HG02840 (cell line): ENCODE results near the gene COX17.
"Not testable (repeated sequence)": the region's sequence is repeated elsewhere in the genome, so short reads cannot be mapped to it uniquely, and the experiment has no call there.

Source experiments
- ATAC-seq: cut with Tn5 transposase; IDR thresholded peaks from one replicate; pipeline ENCODE4 v1.9.1; 2021; ENCODE audit warnings: mild to moderate bottlenecking, moderate library complexity, moderate number of reproducible peaks; ENCODE audit not compliant: unreplicated experiment, low FRiP score

The COX17 gene

DNA sequence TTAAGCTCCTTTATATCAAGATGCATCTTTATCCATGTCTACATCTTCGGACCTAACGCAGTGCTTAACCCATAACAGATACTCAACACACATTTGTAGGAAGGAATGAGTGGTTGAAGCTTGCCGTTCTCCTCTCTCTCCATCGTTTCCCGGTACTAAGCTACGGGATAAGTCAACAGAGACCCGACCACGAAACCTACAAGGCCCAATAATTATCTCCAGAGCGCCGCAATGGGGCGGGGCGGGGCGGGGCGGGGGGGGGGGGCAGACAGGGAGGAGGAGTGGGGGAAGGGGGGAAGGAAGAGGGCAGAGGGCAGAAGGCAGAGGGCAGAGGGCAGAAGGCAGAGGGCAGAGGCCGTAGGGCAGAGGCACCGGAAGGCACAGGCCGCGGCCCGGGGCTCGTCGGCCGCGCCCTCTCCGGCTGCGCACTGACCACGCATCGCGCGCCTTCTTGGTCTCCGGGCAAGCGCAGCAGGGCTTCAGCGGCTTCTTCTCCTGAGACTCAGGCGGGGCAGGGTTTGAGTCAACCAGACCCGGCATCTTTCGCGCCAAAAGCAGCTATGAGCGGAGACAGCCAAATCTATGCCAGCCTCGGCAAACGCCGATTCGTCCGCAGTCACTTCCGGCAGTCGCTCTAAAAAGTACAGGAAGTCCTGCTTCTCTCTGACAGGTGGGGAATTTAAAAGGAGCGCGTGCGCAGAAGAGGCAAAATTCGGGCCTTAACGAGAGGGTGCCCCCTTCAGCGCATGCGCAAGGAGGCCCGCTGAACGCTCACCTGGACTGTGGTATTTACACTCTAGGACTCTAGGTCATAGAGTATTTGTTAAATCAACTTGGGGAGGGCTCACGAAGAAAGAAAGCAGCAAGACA is at the start of gene COX17:
Gene COX17, minus strand, starts transcription at position 636 of the 870 bp plus-strand sequence. Its CDS starts 96 bp downstream, at position 540.
- peak; percentile 91 for ATAC-seq

DNA sequence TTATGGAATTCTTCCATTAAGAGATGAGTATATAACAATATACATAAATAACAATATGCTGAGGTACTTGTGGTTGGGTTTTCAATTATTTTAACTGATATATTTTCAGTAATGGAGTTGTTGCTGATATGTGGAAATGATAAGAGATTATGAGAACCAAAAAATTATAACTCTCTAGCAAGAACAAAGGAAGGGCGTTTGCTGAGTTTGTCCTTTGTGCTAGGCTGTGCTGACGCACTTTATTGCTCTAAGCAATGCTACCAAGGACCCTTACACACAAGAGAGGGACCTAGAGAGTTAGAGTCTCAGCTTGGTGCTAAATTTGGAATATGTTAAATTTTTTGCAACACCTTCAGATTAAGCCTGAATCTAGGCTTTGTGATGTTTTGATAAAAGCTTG is 49.7 kb upstream of the COX17 start:
- no peak for ATAC-seq

DNA sequence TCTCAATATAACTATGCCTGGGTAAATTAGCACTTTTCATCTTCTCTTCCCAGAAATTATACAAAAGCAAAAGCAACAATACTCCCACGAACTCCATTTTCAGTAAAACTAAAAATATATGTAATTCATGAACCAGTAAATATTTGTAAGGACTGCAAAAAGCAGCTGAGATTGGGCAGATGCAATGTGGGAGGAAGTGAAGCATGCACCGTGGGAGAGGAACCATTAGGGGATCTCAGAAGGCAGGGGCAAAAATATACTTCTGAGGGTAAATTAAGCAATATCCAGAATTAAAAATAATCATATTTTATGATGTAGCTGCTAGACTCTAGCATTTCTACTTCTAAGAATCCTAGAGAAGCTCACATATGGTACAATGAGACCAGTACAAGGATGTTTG is 45.8 kb upstream of the COX17 start:
- ATAC-seq, result no peak

DNA sequence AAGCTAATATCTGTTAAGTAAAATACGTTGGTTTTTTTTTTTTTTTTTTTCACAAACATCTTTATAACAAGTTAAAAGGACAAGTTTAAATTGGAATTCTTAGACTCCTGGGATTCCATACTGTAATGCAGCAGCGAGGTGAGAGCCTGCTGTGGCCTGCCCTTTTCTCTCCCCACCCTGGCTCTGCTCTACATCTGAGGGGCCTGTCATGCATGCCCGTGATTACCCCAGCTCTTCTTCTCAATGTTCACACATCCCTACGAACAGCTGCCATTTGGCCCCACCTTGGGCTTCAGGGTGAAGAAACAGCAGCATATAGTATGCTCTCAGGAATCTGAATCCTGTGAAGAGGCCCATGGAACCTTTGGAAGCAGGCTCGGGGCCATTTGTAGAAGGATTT is 40.3 kb upstream of the COX17 start:
- ATAC-seq, result no peak

DNA sequence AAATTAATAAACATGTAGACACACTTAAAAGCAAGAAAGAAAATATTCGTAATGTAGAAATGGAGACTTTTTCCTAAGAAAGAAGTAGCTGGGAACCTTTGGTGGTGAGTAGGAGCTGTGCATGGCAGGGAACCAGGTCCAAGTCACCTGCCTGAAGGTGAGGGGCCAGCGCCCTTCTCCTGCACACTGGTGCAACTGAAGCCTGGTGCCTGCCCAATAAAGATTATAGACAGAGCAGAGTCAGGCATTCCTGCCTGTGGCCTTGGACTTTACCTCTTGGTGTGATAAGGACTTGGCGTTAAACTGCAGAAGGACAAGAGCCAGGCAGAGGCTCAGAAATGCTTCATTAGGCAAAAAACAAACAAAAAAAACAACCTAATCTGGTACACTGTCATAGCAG is 39.8 kb upstream of the COX17 start:
- no peak for ATAC-seq

DNA sequence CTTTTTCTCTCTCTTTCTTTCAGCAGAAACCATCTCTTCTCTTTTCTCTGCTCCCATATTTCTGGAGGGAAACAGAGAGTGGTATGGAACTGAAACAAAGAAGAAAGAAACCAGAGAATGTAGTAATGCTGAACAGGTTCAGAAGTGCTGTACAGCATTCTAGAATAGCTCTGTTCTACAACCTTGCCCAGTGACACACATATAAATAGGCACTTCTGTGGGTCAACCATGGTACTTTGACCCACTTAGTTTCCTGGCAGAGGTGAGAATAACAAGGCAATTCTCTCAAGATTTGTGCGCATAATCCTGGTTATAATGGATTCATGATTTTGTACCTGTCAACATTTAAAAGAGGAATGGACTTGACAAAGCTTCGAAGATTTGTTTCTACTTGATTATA is 37.9 kb upstream of the COX17 start:
- no peak for ATAC-seq

DNA sequence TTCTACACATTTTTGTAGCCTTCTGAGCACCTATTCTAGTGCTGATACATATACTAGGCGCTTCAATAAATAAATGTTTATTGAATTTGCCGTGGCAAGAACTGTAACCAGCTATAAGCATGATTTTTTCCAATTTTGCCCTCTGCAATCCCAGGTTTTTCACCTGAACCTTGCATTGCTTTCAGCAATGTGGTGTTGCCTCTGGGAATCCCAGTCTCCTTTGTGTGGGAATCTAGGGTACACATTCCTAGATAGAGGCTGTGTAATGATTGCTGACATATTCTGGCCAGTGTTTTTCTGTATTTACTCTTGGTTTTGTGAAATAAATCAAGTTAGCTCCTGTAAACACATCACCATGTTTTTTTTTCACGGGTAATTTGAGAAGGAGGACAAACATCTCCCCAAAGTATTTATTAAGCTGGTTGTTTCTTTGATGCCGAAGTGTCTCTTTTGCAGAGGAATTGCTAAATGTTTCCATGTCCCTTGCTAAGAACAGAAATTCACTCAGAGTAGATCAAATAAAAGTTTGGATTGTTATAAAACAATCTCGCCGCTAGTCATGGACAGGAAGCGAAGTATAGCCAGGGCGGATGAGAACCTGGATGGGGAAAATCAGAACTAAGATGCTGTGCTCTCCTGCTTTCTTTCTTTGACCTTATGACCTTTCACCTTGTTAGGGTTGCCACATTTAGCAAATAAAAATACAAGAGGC is 26.8 kb upstream of the COX17 start:
- ATAC-seq, result no peak

DNA sequence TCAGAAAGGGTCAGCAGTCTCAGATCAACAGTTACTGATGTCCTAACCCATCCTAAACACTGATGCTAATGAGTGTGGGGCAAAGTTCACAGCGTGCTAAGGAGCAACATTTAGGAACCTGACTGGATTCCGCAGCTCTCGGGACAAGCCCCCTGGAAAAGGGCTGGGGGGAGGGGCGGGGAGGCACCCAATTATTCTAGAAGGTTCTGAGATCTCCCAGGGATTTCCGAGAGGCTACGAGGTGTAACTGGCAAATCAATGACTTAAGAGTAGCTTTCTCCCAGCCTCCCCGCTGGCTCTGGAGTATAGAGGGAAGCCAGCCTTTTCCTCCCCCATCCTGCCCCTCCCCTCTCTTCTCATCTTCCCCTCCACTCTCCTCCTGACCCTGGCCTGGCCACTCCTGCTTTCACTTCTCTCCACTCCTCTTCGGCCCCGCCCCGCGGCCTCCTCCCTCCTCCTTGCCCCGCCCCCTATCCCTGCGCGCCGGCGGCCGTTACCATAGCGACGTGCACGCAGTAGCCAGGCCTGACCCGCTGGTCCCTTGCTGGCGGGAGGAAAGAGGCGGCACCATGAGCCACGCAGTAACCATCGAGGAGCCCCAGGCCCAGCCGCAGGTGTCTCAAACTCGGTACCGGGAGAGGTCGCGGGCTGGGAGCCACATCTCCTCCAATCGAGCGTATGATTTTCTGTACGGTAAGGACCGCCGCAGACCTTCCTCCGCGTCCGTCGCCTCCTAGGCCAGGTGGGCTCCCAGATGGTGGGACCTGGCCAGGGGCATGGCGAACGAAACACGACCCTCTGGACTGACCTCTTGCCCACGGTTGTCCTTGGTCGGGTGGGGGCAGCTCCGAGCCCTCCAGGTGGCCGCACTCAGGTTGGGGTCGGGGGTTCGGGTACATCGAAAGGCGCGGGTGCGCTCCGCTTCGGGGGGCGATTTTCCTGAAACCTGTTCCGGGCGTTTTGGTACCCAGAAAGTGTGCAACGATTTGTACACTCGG is 25.6 kb upstream of the COX17 start, which contains the start of gene CFAP91:
Gene CFAP91, plus strand, starts transcription at position 493 of the 998 bp plus-strand sequence. Its CDS starts 77 bp downstream, at position 570.
- ATAC-seq, result peak; percentile 89

GRCh38 chr3:119700920-119701734 is 23.9 kb upstream of the COX17 start:
- ATAC-seq, result no peak

GRCh38 chr3:119700269-119700919 is 23.2 kb upstream of the COX17 start:
- ATAC-seq, result no peak

GRCh38 chr3:119697394-119697793 is 20.2 kb upstream of the COX17 start:
- ATAC-seq, result peak; percentile 49

DNA sequence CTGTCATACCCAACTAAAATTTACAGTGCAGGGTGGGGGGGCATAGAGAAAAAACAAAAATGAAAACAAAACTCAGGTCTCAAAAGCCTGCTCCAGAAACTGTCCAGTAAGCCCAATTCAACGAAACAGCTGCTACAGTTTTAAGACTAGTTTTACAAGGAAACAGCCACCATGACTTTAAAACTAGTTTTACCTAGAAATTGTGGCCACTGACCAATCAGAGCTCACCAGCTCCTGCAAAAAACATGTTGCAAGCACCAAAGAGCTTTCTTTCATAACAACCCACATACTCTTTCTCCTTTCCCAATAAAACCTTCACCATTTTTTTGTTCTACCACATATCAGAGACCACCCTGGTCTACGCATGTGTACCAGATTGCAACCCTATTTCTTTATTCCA is 18.3 kb upstream of the COX17 start:
- ATAC-seq, result no peak

- ATAC-seq, result no peak
Measured at GRCh38 chr3:119690043-119690656, 12.9 kb upstream of the COX17 start.

GRCh38 chr3:119683421-119683820 is 6.2 kb upstream of the COX17 start:
- ATAC-seq, result no peak

GRCh38 chr3:119681279-119681678 is 4.1 kb upstream of the COX17 start:
- no peak for ATAC-seq

- ATAC-seq, result no peak
Measured at GRCh38 chr3:119679874-119680273, 2.7 kb upstream of the COX17 start.

DNA sequence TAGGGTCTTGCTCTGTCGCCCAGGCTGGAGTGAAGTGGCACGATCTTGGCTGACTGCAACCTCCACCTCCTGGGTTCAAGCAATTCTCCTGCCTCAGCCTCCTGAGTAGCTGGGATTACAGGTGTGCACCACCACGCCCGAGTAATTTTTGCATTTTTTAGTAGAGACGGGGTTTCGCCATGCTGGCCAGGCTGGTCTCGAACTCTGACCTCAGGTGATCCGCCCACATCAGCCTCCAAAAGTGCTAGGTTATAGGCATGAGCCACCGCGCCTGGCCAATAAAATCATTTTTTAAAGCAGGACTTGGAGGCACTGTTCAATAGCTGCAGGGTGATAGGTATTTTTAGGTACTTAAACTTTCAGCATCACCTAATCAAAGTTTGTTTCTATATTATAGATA is 1.0 kb upstream of the COX17 start:
- not testable (repeated sequence) for ATAC-seq

GRCh38 chr3:119677641-119677934 is 382 bp upstream of the COX17 start:
- no peak for ATAC-seq

- ATAC-seq, result no peak
Measured at GRCh38 chr3:119676020-119676419, 1.2 kb downstream of the COX17 start.
